ACC112 (cell line): Measurements from ENCODE around the gene FBXO8.

Experiments
- H2AFZ ChIP-seq: fragments of 200-600 bp; sonication (generic); one replicate; pipeline ENCODE4 v1.6.0; 2017; ENCODE audit warnings: antibody characterized with exemption, low read length; ENCODE audit not compliant: unreplicated experiment
- H3K27ac ChIP-seq: fragments of 200-600 bp; sonication (generic); 2 replicates; pipeline ENCODE4 v1.5.1; 2014; ENCODE audit warnings: low read depth, mild to moderate bottlenecking, antibody characterized with exemption, low read length, moderate library complexity
- H3K27me3 ChIP-seq: fragments of 200-600 bp; sonication (generic); 2 replicates; pipeline ENCODE4 v1.6.1; 2014; ENCODE audit warnings: mild to moderate bottlenecking, antibody characterized with exemption, low read length, moderate library complexity, mixed read lengths; ENCODE audit not compliant: insufficient read depth
- H3K36me3 ChIP-seq: fragments of 200-600 bp; sonication (generic); 2 replicates; pipeline ENCODE4 v1.6.1; 2016; ENCODE audit warnings: mild to moderate bottlenecking, antibody characterized with exemption, low read length, moderate library complexity, mixed read lengths; ENCODE audit not compliant: insufficient read depth
- H3K4me1 ChIP-seq: fragments of 200-600 bp; sonication (generic); one replicate; pipeline ENCODE4 v1.6.1; 2016; ENCODE audit warnings: low read length, mixed read lengths; ENCODE audit not compliant: insufficient read depth, unreplicated experiment, control insufficient read depth
- H3K4me3 ChIP-seq: fragments of 200-600 bp; sonication (generic); 2 replicates; pipeline ENCODE4 v1.5.1; 2014; ENCODE audit warnings: mild to moderate bottlenecking, low read depth, low read length
- H3K79me2 ChIP-seq: fragments of 200-600 bp; sonication (generic); one replicate; pipeline ENCODE4 v1.6.0; 2016; ENCODE audit warnings: low read length; ENCODE audit not compliant: control insufficient read depth, unreplicated experiment, insufficient read depth

FBXO8 gene

DNA sequence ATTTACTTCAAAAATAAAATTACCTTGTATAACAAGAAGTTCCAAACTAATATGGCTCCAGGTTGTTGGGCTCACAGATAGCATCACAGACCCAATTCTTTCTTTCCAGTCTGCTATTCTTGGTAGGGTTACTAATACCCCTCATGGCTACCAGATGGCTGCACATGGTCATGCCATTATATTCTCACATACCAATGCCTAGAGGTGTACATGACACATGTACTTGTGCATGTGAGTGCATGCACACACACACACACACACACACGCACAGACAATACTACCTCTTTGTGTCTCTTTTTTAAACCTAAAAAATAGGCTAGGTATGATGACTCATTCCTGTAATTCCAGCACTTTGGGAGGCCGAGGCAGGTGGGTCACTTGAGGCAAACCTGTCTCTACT, 31.1 kb downstream of the FBXO8 start:
- Histone ChIP-seq H3K36me3 (no peaks in the 10 kb centered on the region), H3K79me2 (no peaks in the 10 kb centered on the region), H3K4me3 (no peak overlapping the region), H3K27ac (no peak overlapping the region), H2AFZ (no peak overlapping the region), H3K27me3 (no peaks in the 10 kb centered on the region), H3K4me1 (peaks cover 19% of the 10 kb centered on the region)

- Histone ChIP-seq H3K79me2 (no peaks in the 10 kb centered on the region), H3K27ac (no peak overlapping the region), H3K4me1 (peaks cover 5% of the 10 kb centered on the region), H2AFZ (no peak overlapping the region), H3K27me3 (no peaks in the 10 kb centered on the region), H3K4me3 (no peak overlapping the region), H3K36me3 (no peaks in the 10 kb centered on the region)
Observed at GRCh38 chr4:174248407-174248806, 35.1 kb downstream of the FBXO8 start.

DNA sequence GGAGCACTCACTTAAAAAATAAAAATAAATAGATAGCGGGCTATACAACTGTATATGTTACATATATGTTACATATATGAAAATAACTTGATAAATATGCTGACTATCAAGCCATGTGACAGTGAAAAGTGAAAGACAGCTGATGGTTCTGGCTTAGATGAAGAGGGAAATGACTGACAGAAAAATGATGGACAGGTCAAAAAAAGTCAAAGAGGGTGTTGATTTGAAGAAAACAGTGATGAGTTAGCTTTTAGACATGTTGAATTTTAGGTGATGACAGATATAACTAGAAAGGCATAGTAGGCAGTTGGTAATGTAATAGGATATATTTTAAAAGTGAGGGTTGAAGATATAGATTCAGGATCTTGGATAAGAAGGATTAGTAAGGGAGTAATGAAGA, 37.8 kb downstream of the FBXO8 start:
- Histone ChIP-seq H3K4me3 (no peak overlapping the region), H3K4me1 (peaks cover 5% of the 10 kb centered on the region), H3K36me3 (no peaks in the 10 kb centered on the region), H3K27ac (no peak overlapping the region), H3K27me3 (no peaks in the 10 kb centered on the region), H3K79me2 (no peaks in the 10 kb centered on the region), H2AFZ (no peak overlapping the region)

- H3K4me3 ChIP-seq = no peak overlapping the region
- H3K79me2 ChIP-seq = no peaks in the 10 kb centered on the region
- peaks cover 5% of the 10 kb centered on the region for H3K4me1 ChIP-seq
- no peaks in the 10 kb centered on the region for H3K36me3 ChIP-seq
- no peaks in the 10 kb centered on the region for H3K27me3 ChIP-seq
- H2AFZ ChIP-seq = no peak overlapping the region
- H3K27ac ChIP-seq = no peak overlapping the region
Observed at GRCh38 chr4:174244441-174244840, 39.0 kb downstream of the FBXO8 start.

DNA sequence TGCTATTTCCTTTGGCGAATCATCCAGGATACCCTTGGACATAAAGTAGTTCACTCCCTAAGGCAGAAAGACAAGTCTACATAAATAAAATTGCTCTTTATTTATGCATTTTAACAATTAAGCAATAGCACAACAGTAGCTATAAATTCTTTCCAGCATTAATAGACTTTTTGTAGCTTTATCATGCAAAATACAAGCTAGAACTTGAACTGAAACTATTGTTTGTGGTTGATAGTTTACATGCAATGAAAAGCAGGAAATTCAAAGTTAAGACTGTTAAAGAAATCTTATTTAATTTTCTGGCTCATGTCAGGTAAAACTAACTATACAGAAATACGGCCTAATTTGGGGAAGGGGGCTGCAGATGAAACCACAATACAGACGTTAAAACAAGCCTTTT, 42.3 kb downstream of the FBXO8 start:
- H3K27ac ChIP-seq = no peak overlapping the region
- H3K79me2 ChIP-seq = no peaks in the 10 kb centered on the region
- H3K4me1 ChIP-seq = peaks cover 5% of the 10 kb centered on the region
- no peaks in the 10 kb centered on the region for H3K36me3 ChIP-seq
- H3K4me3 ChIP-seq = no peak overlapping the region
- no peak overlapping the region for H2AFZ ChIP-seq
- H3K27me3 ChIP-seq = no peaks in the 10 kb centered on the region

- H3K79me2 ChIP-seq = no peaks in the 10 kb centered on the region
- H2AFZ ChIP-seq = no peak overlapping the region
- no peaks in the 10 kb centered on the region for H3K36me3 ChIP-seq
- H3K4me3 ChIP-seq = no peak overlapping the region
- no peaks in the 10 kb centered on the region for H3K27me3 ChIP-seq
- no peaks in the 10 kb centered on the region for H3K4me1 ChIP-seq
- no peak overlapping the region for H3K27ac ChIP-seq
Observed at GRCh38 chr4:174236359-174236758, 47.1 kb downstream of the FBXO8 start.

DNA sequence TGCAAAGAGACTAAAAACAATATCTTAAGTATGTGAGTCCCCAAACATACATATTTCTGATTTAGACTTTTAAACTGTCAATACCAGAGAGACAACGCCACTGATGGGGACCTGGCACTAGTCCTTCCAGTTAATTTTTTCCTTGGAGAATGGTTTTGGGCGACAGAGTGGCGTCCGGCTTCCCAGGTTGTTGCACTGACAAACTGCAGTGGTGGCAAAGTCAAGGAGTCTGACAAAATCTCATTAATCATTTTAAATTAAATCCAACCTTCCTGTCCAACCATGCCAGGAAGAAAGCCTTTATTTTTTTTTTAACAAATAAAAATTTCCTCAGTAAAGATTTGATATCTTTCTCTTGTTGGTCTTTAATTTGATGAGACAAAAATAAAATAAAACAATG, 52.8 kb downstream of the FBXO8 start:
- H3K27ac ChIP-seq = no peak overlapping the region
- no peak overlapping the region for H3K4me3 ChIP-seq
- H3K79me2 ChIP-seq = no peaks in the 10 kb centered on the region
- H3K27me3 ChIP-seq = no peaks in the 10 kb centered on the region
- H2AFZ ChIP-seq = no peak overlapping the region
- H3K4me1 ChIP-seq = no peaks in the 10 kb centered on the region
- no peaks in the 10 kb centered on the region for H3K36me3 ChIP-seq

GRCh38 chr4:174230148-174230547, 53.3 kb downstream of the FBXO8 start:
- Histone ChIP-seq H3K4me3 (no peak overlapping the region), H3K27ac (no peak overlapping the region), H2AFZ (no peak overlapping the region)

GRCh38 chr4:174228988-174229387, 54.5 kb downstream of the FBXO8 start:
- no peaks in the 10 kb centered on the region for H3K36me3 ChIP-seq
- H3K27ac ChIP-seq = no peak overlapping the region
- no peak overlapping the region for H3K4me3 ChIP-seq
- no peak overlapping the region for H2AFZ ChIP-seq
- no peaks in the 10 kb centered on the region for H3K79me2 ChIP-seq
- H3K4me1 ChIP-seq = no peaks in the 10 kb centered on the region
- no peaks in the 10 kb centered on the region for H3K27me3 ChIP-seq

More at GRCh38 chr4:174230148-174230547, 53.3 kb downstream of the FBXO8 start:
- Histone ChIP-seq H3K36me3 (no peaks in the 10 kb centered on the region), H3K4me1 (no peaks in the 10 kb centered on the region), H3K27me3 (no peaks in the 10 kb centered on the region), H3K79me2 (no peaks in the 10 kb centered on the region)

DNA sequence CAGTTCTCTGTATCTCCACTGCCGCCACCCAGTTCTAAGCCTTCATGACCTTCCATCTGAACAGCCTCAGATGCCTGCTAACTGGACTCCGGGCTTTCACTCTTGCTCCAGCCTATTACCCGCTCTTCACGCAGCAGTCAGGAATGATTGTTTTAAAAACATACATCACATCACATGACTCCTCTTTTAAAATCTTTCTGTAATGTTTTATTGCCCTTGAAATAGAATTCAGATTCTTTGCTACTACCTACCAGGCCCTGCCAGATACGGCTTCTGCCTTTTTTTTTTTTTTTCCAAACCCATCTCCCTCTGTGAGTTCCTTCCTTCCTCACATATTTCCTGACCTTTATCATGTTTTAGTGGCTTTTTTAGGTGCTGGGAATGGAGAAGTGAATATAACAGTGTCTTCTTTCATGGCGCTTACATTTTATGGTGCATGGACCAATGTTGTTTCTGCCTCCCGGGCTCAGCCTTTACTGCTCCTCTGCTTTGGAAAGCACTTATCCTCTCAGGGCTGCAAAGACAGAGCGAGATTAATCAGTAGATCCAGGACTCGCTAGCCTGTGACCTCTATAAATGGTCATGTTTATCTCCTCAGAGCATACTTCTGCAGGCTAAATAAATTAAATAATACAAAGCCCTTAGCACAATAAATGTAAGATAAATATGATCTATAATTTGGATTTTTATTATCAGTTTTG, 58.0 kb downstream of the FBXO8 start:
- no peak overlapping the region for H3K27ac ChIP-seq

DNA sequence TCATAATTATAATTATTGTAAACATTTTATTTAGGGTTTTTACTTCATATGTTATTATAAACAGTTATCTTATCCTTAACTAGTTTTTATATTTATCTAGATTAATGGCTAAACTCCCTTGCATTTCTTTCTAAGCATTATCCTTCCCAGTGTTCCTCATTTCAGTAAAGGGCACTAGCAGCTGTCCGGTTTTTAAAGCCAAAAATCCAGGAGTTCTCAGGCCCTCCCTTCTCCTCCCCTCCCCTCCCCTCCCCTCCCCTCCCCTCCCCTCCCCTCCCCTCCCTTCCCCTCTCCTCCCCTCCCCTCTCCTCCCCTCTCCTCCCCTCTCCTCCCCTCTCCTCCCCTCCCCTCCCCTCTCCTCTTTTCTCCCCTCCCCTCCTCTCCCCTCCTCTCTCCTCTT, 58.9 kb downstream of the FBXO8 start:
- Histone ChIP-seq H3K4me1 (peaks cover 8% of the 10 kb centered on the region), H3K36me3 (no peaks in the 10 kb centered on the region), H2AFZ (no peak overlapping the region), H3K79me2 (no peaks in the 10 kb centered on the region), H3K27ac (no peak overlapping the region), H3K4me3 (no peak overlapping the region), H3K27me3 (no peaks in the 10 kb centered on the region)

More for the DNA sequence above, 58.0 kb downstream of the FBXO8 start:
- no peaks in the 10 kb centered on the region for H3K36me3 ChIP-seq
- peaks cover 3% of the 10 kb centered on the region for H3K4me1 ChIP-seq
- no peaks in the 10 kb centered on the region for H3K27me3 ChIP-seq
- H3K4me3 ChIP-seq = no peak overlapping the region
- H2AFZ ChIP-seq = no peak overlapping the region
- no peaks in the 10 kb centered on the region for H3K79me2 ChIP-seq
